PFSK-1 (cell line): Measurements from ENCODE around the gene USP30.

ENCODE experiments used
- POLR2AphosphoS5 ChIP-seq: IDR thresholded peaks from 2 replicates; pipeline ENCODE4 v1.6.1; 2012; ENCODE audit warnings: low read depth, mild to moderate bottlenecking, control low read depth, low read length, moderate library complexity
- SIN3A ChIP-seq: IDR thresholded peaks from 2 replicates; pipeline ENCODE4 v1.6.1; 2012; ENCODE audit warnings: mild to moderate bottlenecking, low read length, moderate library complexity, borderline replicate concordance; ENCODE audit not compliant: insufficient read depth
- TAF1 ChIP-seq: IDR thresholded peaks from 2 replicates; pipeline ENCODE4 v1.6.1; 2012; ENCODE audit warnings: low read length, control low read depth, borderline replicate concordance; ENCODE audit not compliant: insufficient read depth
- TF ChIP-seq, protein P1 (sequence below), 2 experiments: IDR thresholded peaks; 2 replicates each; pipeline versions ENCODE4 v1.6.1 to v1.8.0; 2011 to 2012; ENCODE audit warnings: low read depth in 2 of 2, low read length in 2 of 2, control low read depth in 1 of 2, inconsistent platforms in 1 of 2, mild to moderate bottlenecking in 1 of 2, moderate library complexity in 1 of 2; ENCODE audit not compliant: insufficient read depth in 1 of 2

DNA sequence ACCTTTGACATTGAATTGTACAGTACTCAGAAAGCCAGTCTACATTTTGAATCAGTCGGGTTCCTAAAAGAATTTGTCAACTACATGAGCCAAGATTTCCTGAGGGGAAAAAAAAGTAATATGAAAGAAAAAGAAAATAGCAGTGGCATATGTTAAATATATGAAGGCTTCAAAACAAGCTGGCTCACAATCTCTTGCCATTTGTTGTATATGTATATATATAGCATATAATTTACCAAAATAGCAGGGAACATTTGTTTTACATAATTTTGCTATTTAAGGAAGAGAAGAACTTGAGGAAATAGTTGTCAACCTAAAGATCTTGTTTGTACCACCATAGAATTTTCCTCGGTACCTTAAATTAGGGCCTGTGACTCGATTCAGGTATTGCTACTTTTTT is 48.4 kb upstream of the USP30 start:
- TF ChIP-seq TAF1 (no peak), POLR2AphosphoS5 (no peak), SIN3A (no peak)
- TF ChIP-seq, protein P1, sequence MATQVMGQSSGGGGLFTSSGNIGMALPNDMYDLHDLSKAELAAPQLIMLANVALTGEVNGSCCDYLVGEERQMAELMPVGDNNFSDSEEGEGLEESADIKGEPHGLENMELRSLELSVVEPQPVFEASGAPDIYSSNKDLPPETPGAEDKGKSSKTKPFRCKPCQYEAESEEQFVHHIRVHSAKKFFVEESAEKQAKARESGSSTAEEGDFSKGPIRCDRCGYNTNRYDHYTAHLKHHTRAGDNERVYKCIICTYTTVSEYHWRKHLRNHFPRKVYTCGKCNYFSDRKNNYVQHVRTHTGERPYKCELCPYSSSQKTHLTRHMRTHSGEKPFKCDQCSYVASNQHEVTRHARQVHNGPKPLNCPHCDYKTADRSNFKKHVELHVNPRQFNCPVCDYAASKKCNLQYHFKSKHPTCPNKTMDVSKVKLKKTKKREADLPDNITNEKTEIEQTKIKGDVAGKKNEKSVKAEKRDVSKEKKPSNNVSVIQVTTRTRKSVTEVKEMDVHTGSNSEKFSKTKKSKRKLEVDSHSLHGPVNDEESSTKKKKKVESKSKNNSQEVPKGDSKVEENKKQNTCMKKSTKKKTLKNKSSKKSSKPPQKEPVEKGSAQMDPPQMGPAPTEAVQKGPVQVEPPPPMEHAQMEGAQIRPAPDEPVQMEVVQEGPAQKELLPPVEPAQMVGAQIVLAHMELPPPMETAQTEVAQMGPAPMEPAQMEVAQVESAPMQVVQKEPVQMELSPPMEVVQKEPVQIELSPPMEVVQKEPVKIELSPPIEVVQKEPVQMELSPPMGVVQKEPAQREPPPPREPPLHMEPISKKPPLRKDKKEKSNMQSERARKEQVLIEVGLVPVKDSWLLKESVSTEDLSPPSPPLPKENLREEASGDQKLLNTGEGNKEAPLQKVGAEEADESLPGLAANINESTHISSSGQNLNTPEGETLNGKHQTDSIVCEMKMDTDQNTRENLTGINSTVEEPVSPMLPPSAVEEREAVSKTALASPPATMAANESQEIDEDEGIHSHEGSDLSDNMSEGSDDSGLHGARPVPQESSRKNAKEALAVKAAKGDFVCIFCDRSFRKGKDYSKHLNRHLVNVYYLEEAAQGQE (IDR thresholded peaks at IDR 0.05; ENCODE audit: insufficient read depth in 1 of 2, low read depth in 2 of 2, low read length in 2 of 2) = no peak
